T-cell (primary cell): ENCODE data around the gene S100A2. TPM values are rescaled to one million over a fixed set of nuclear protein-coding genes. Genes with fewer than 3 reads are reported as not detected.

Experiments
- ATAC-seq, 4 experiments: fragments of 200-7000 bp in 3 of 4; fragments of 150-1000 bp in 1 of 4; cut with Tn5 transposase; replicated peaks in 1 of 4; 1 replicate in 3 of 4; 2 replicates in 1 of 4; pipeline ENCODE4 v1.10.0; 2021; ENCODE audit warnings: moderate library complexity in 3 of 4, mild to moderate bottlenecking in 2 of 4, moderate number of reproducible peaks in 1 of 4
- CTCF ChIA-PET, 2 donors: fragments of 300-600 bp; sonication (Branson Sonifier 250); formaldehyde crosslinking; loops; one replicate each; lab custom pipeline; 2022; ENCODE audit warnings: antibody characterized with exemption in 2 of 2; lab: Charles Lee
- POLR2A ChIA-PET, 2 donors: fragments of 300-600 bp; sonication (Branson Sonifier 250); formaldehyde crosslinking; loops; one replicate each; lab custom pipeline; 2022; ENCODE audit warnings: antibody characterized with exemption in 2 of 2; lab: Charles Lee
- DNase-seq, 35 experiments: peaks; one replicate each; pipeline versions ENCODE4 v3.0.0 to v3.0.0-alpha.2; 2013 to 2023
- H3K27ac ChIP-seq: one replicate; pipeline ENCODE4 v1.5.1; 2013; ENCODE audit warnings: low read length
- H3K27me3 ChIP-seq, 2 experiments: replicated peaks in 1 of 2; 1 replicate in 1 of 2; 2 replicates in 1 of 2; pipeline versions ENCODE4 v1.6.1 to v1.7.0; 2013; ENCODE audit warnings: low read length in 1 of 2, mixed read lengths in 1 of 2; ENCODE audit not compliant: control insufficient read depth in 2 of 2, insufficient read depth in 2 of 2; ENCODE audit errors: extremely low read depth in 1 of 2
- H3K36me3 ChIP-seq, 2 donors: 1 replicate in 1 of 2; 2 replicates in 1 of 2; pipeline versions ENCODE4 v1.6.1 to v1.7.0; 2013; ENCODE audit warnings: low read length in 1 of 2; ENCODE audit not compliant: control insufficient read depth in 2 of 2, insufficient read depth in 1 of 2; ENCODE audit errors: extremely low read depth in 1 of 2
- H3K4me1 ChIP-seq, 2 experiments: 1 replicate in 1 of 2; 2 replicates in 1 of 2; pipeline versions ENCODE4 v1.6.1 to v1.7.0; 2013; ENCODE audit warnings: low read length in 2 of 2, mixed read lengths in 1 of 2; ENCODE audit not compliant: insufficient read depth in 2 of 2, control insufficient read depth in 1 of 2; ENCODE audit errors: extremely low read depth in 1 of 2
- H3K4me3 ChIP-seq, 2 donors: 1 replicate in 1 of 2; 2 replicates in 1 of 2; pipeline versions ENCODE4 v1.5.1 to v1.7.0; 2013; ENCODE audit warnings: mild to moderate bottlenecking in 2 of 2, low read length in 1 of 2, moderate library complexity in 1 of 2; ENCODE audit not compliant: control insufficient read depth in 1 of 2; ENCODE audit errors: extremely low read depth in 1 of 2
- H3K9me3 ChIP-seq: 2 replicates; pipeline ENCODE4 v1.7.0; 2013
- H3K27ac Mint-ChIP-seq, 2 donors: one replicate each; pipeline ENCODE4 v1.8.0; 2020 to 2021; ENCODE audit warnings: mild to moderate bottlenecking in 2 of 2, mixed read lengths in 2 of 2
- H3K27me3 Mint-ChIP-seq, 2 donors: one replicate each; pipeline ENCODE4 v1.8.0; 2021 to 2022; ENCODE audit warnings: mixed read lengths in 2 of 2
- H3K36me3 Mint-ChIP-seq: one replicate; pipeline ENCODE4 v1.8.0; 2021; ENCODE audit warnings: mixed read lengths
- H3K4me1 Mint-ChIP-seq, 3 donors: one replicate each; pipeline ENCODE4 v1.8.0; 2020 to 2022; ENCODE audit warnings: mixed read lengths in 3 of 3, mild to moderate bottlenecking in 1 of 3
- H3K4me3 Mint-ChIP-seq, 3 donors: one replicate each; pipeline ENCODE4 v1.8.0; 2020 to 2022; ENCODE audit warnings: mild to moderate bottlenecking in 3 of 3, mixed read lengths in 3 of 3, moderate library complexity in 3 of 3
- H3K9me3 Mint-ChIP-seq, 3 donors: one replicate each; pipeline ENCODE4 v1.8.0; 2020 to 2022; ENCODE audit warnings: mixed read lengths in 3 of 3
- WGBS: methylation state at CpG from one replicate; pipeline ENCODE4 v1.1.5; 2013; ENCODE audit warnings: missing lambda C conversion rate; ENCODE audit not compliant: insufficient coverage; 5-methylcytosine and 5-hydroxymethylcytosine counted together
- total RNA-seq, 35 experiments: library from RNA in 6 of 35; stranded (reverse) in 6 of 35; fragments of 120-200 nt in 1 of 35; gene quantifications; one replicate each; pipeline versions ENCODE4 v1.2.1 to v1.2.4 and lab custom pipeline; 2013 to 2026

The S100A2 gene
- total RNA-seq, 5 donors from 2014 or later (not counting 1 experiment from before 2014, with no cell fraction given), result 0.66 TPM; not detected in 4

DNA sequence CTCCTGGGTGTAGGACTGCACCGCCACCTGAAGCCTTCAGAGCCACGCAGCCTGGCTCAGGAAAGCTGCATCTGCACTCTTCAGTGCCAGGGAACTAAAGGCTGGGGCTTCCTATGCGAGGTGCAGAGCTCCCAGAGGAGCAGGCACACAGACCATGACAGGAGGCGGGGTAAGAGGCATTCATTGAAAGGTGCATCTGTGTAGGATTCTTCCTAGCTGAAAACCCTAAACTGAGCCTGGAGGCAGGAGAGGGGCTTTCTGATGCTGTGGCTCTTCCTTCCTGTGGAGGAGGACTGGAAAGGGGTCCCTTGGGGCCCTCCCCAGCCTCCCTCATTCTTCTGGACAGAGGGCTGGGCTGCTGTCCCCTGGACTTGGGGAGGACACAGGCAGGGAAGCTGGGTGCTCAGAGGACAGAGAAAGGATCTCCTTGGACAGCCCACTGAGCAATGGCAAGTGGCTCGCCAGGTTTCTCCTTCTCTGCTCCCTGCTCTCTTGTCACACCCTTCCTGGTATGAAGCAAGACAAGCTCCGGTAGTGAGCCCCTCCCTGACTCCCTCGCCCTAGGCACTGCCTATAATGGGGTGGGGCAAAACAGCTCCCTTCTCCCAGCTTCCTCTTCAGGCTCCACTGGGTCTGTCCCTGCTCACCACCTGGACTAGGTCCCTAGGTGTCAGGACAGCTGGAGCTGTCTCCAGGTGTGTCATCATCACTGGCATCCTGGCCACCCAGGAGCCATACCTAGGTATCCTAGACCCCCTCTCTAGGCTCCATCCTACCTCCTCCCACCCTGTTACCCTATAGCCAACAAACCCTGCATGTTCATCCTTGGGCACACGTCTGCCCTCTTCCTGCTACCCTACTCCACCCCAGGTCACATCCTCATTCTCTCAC is 49.9 kb downstream of the S100A2 start:
- Mint-ChIP-seq H3K27ac (no peak overlapping the region), H3K36me3 (no peaks in the 10 kb centered on the region)
- CTCF ChIA-PET, result interaction anchor here in 1 of 2 donors (0.7 kb wide), 1 partner anchor 54 kb away, joined by 3 read pairs; no protein-coding TSS in a partner anchor

DNA sequence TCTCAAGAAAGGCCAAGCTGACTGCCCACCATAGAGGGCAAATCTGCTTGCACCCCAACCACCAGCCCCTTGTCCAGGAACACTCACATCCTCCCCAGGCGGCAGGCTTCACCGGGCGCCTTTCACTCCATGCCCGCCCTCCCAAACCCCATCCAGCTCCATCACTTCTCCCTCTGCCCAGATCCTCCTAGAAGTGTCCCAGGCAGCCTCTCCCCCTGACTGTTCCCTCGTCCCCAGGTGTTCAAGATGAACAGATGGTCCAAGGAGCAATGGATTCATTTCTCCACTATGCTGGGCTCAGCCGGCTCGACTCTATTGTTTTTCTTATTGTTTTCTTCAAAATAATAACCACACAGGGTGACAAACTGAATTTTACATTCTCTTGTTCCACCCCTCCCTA is 52.0 kb downstream of the S100A2 start:
- no peaks in the 10 kb centered on the region for H3K27me3 ChIP-seq
- no peak overlapping the region for H3K4me3 Mint-ChIP-seq
- CTCF ChIA-PET, result no interaction called here
- H3K4me1 ChIP-seq, result peaks cover 0 to 13% of the 10 kb centered on the region in 2 experiments
- H3K9me3 Mint-ChIP-seq, result no peaks in the 10 kb centered on the region
- ATAC-seq (no peak), DNase-seq (no peak)
- no peak overlapping the region for H3K27ac Mint-ChIP-seq
- no peak overlapping the region for H3K4me3 ChIP-seq
- no peaks in the 10 kb centered on the region for H3K36me3 ChIP-seq
- no peak overlapping the region for H3K27ac ChIP-seq
- H3K9me3 ChIP-seq, result no peaks in the 10 kb centered on the region
- no peaks in the 10 kb centered on the region for H3K27me3 Mint-ChIP-seq
- H3K4me1 Mint-ChIP-seq, result peaks cover 4 to 15% (median 13%) of the 10 kb centered on the region in 3 donors
- WGBS, result 92% methylated on average over 5 of the region's 7 CpGs
- POLR2A ChIA-PET, result no interaction called here
- H3K36me3 Mint-ChIP-seq, result no peaks in the 10 kb centered on the region

More for the DNA sequence above, 49.9 kb downstream of the S100A2 start:
- Histone ChIP-seq H3K4me1 (peaks cover 0 to 11% of the 10 kb centered on the region in 2 experiments), H3K27ac (no peak overlapping the region), H3K4me3 (no peak overlapping the region), H3K36me3 (no peaks in the 10 kb centered on the region), H3K27me3 (no peaks in the 10 kb centered on the region), H3K9me3 (no peaks in the 10 kb centered on the region)
- DNase-seq (no peak), ATAC-seq (peak in 1 of 4 experiments; percentile 16)
- no peaks in the 10 kb centered on the region for H3K9me3 Mint-ChIP-seq
- no peaks in the 10 kb centered on the region for H3K27me3 Mint-ChIP-seq
- peaks cover 4 to 13% (median 11%) of the 10 kb centered on the region in 3 donors for H3K4me1 Mint-ChIP-seq
- no peak overlapping the region for H3K4me3 Mint-ChIP-seq
- POLR2A ChIA-PET, result no interaction called here
- 75% methylated on average over 7 of the region's 8 CpGs for WGBS

DNA sequence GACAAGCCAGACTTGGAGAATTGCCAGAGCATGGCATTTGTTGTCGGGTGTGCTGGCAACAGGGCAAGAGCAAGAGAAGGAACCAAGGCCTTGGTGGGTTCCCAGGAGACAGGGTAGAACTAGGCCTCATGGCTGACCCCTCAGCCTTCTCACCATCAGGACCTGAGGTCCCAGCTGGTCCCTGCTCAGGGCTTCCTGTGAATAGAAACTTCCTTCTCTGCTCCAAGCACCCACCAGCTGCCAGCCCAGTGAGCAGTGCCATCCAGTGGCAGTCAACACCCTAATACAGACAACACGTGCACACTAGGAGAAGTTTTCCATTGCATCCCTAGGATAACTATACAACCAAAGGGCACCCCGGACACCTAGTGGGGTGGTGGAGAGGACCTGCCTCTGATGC is 52.6 kb downstream of the S100A2 start:
- Histone ChIP-seq H3K4me3 (no peak overlapping the region), H3K27me3 (no peaks in the 10 kb centered on the region), H3K36me3 (no peaks in the 10 kb centered on the region), H3K9me3 (no peaks in the 10 kb centered on the region), H3K4me1 (peaks cover 0 to 13% of the 10 kb centered on the region in 2 experiments), H3K27ac (no peak overlapping the region)
- Mint-ChIP-seq H3K4me1 (peaks cover 4 to 13% (median 13%) of the 10 kb centered on the region in 3 donors), H3K27ac (no peak overlapping the region), H3K36me3 (no peaks in the 10 kb centered on the region), H3K27me3 (no peaks in the 10 kb centered on the region), H3K9me3 (no peaks in the 10 kb centered on the region), H3K4me3 (no peak overlapping the region)
- no peak for ATAC-seq
- POLR2A ChIA-PET, result no interaction called here
- no peak for DNase-seq
- CTCF ChIA-PET, result interaction anchor here in 1 of 2 donors (0.8 kb wide), 1 partner anchor 20 kb away, joined by 3 read pairs; no protein-coding TSS in a partner anchor
- 88% methylated on average over 1 of the region's 3 CpGs for whole genome bisulfite sequencing

Other genes with a start within 250 kb of the S100A2 start
- gene PGLYRP4, start 217.0 kb downstream of the S100A2 start, total RNA-seq, result not detected
- gene S100A9, start 208.0 kb downstream of the S100A2 start, total RNA-seq, result 10 to 100 TPM in 1 of 5 donors, 1 to 10 TPM in 2, under 1 TPM in 1, not detected in 1; 0.98 to 11.5 (median 2.5) TPM
- 1 to 10 TPM in 1 of 5 donors, not detected in 4; 1.1 TPM for gene S100A12, start 190.2 kb downstream of the S100A2 start, total RNA-seq
- gene S100A8, start 174.8 kb downstream of the S100A2 start, total RNA-seq, result 1 to 10 TPM in 2 of 5 donors, not detected in 3; 1.1 to 3.8 TPM
- not detected for gene S100A7A, start 149.3 kb downstream of the S100A2 start, total RNA-seq
- not detected for gene S100A7, start 105.2 kb downstream of the S100A2 start, total RNA-seq
- gene S100A6, start 29.9 kb downstream of the S100A2 start, total RNA-seq, result 100 to 1,000 TPM; 200 to 467 (median 400) TPM
- gene S100A5, start 24.9 kb downstream of the S100A2 start, total RNA-seq, result 1 to 10 TPM in 3 of 5 donors, under 1 TPM in 1, not detected in 1; 0.36 to 1.6 (median 1.2) TPM
- 100 to 1,000 TPM; 297 to 698 (median 384) TPM for gene S100A4, start 20.0 kb downstream of the S100A2 start, total RNA-seq
- gene S100A3, start 16.6 kb downstream of the S100A2 start, total RNA-seq, result not detected
- 1 to 10 TPM in 1 of 5 donors, under 1 TPM in 2, not detected in 2; 0.53 to 1.0 (median 0.82) TPM for gene S100A16, start 47.3 kb upstream of the S100A2 start, total RNA-seq
- under 1 TPM in 3 of 5 donors, not detected in 2; 0.35 to 0.70 (median 0.43) TPM for gene S100A14, start 50.5 kb upstream of the S100A2 start, total RNA-seq
- 1 to 10 TPM; 4.0 to 5.3 (median 4.2) TPM for gene S100A13, start 61.7 kb upstream of the S100A2 start, total RNA-seq
- gene S100A1, start 62.6 kb upstream of the S100A2 start, total RNA-seq, result not detected
- 100 to 1,000 TPM in 3 of 5 donors, 10 to 100 TPM in 2; 76.7 to 131 (median 130) TPM for gene CHTOP, start 68.2 kb upstream of the S100A2 start, total RNA-seq
- gene SNAPIN, start 92.9 kb upstream of the S100A2 start, total RNA-seq, result 10 to 100 TPM; 16.1 to 29.8 (median 26.6) TPM
- 100 to 1,000 TPM in 2 of 5 donors, 10 to 100 TPM in 3; 86.6 to 137 (median 90.0) TPM for gene ILF2, start 105.1 kb upstream of the S100A2 start, total RNA-seq
- gene NPR1, start 112.8 kb upstream of the S100A2 start, total RNA-seq, result under 1 TPM in 3 of 5 donors, not detected in 2; 0.23 to 0.44 (median 0.35) TPM
- gene INTS3, start 162.2 kb upstream of the S100A2 start, total RNA-seq, result 10 to 100 TPM; 45.9 to 57.7 (median 48.5) TPM
- gene SLC27A3, start 209.6 kb upstream of the S100A2 start, total RNA-seq, result 10 to 100 TPM; 11.0 to 24.5 (median 18.9) TPM